ENCODE data around the gene KCNG4.

Gene KCNG4

GRCh38 chr16:84199861-84200260 is 40.0 kb downstream of the KCNG4 start:
- CTCF ChIA-PET: interaction anchor here (3.3 kb wide), 1 partner anchor 13 kb away, joined by 19 read pairs; the partner anchor contains the start of gene TAF1C
- no peak for TF ChIP-seq CTCF (IDR thresholded peaks at IDR 0.05; ENCODE audit: insufficient read depth, low read length, missing control alignments)
- POLR2A ChIA-PET: no interaction called here
- no peak overlapping the region for H3K4me3 ChIP-seq (ENCODE audit: low read depth, low read length)
- DNase-seq (ENCODE audit: low read depth, low spot score): no peak

- ChIA-PET CTCF (interaction anchor here (3.3 kb wide), 1 partner anchor 12 kb away, joined by 19 read pairs; the partner anchor contains the start of gene TAF1C), POLR2A (no interaction called here)
Measured at GRCh38 chr16:84199097-84199496, 40.7 kb downstream of the KCNG4 start.

GRCh38 chr16:84198401-84198800 is 41.4 kb downstream of the KCNG4 start:
- no peak for DNase-seq (ENCODE audit: low read depth, low spot score)
- no peak for TF ChIP-seq CTCF (IDR thresholded peaks at IDR 0.05; ENCODE audit: insufficient read depth, low read length, missing control alignments)
- POLR2A ChIA-PET: no interaction called here
- H3K4me3 ChIP-seq (ENCODE audit: low read depth, low read length): no peak overlapping the region
- CTCF ChIA-PET: interaction anchor here (4.1 kb wide), 1 partner anchor 11 kb away, joined by 25 read pairs; the partner anchor contains the start of gene TAF1C

More at GRCh38 chr16:84199097-84199496, 40.7 kb downstream of the KCNG4 start:
- TF ChIP-seq CTCF (IDR thresholded peaks at IDR 0.05; ENCODE audit: insufficient read depth, low read length, missing control alignments): no peak
- DNase-seq (ENCODE audit: low read depth, low spot score): no peak
- no peak overlapping the region for H3K4me3 ChIP-seq (ENCODE audit: low read depth, low read length)

GRCh38 chr16:84197466-84198128 is 42.2 kb downstream of the KCNG4 start:
- TF ChIP-seq CTCF (IDR thresholded peaks at IDR 0.05; ENCODE audit: insufficient read depth, low read length, missing control alignments): no peak
- no peak overlapping the region for H3K4me3 ChIP-seq (ENCODE audit: low read depth, low read length)
- CTCF ChIA-PET: interaction anchor here (4.1 kb wide), 1 partner anchor 11 kb away, joined by 25 read pairs; the partner anchor contains the start of gene TAF1C
- POLR2A ChIA-PET: interaction anchor here (1.1 kb wide), 1 partner anchor 11 kb away, joined by 5 read pairs; the partner anchor contains the start of gene TAF1C
- no peak for DNase-seq (ENCODE audit: low read depth, low spot score)

GRCh38 chr16:84196727-84197394 is 43.0 kb downstream of the KCNG4 start:
- ChIA-PET CTCF (interaction anchor here (4.1 kb wide), 1 partner anchor 10 kb away, joined by 25 read pairs; the partner anchor contains the start of gene TAF1C), POLR2A (interaction anchor here (1.1 kb wide), 1 partner anchor 10 kb away, joined by 5 read pairs; the partner anchor contains the start of gene TAF1C)
- TF ChIP-seq CTCF (IDR thresholded peaks at IDR 0.05; ENCODE audit: insufficient read depth, low read length, missing control alignments): no peak
- DNase-seq (ENCODE audit: low read depth, low spot score): no peak
- H3K4me3 ChIP-seq (ENCODE audit: low read depth, low read length): no peak overlapping the region

GRCh38 chr16:84196101-84196500 is 43.7 kb downstream of the KCNG4 start:
- no peak for DNase-seq (ENCODE audit: low read depth, low spot score)
- CTCF ChIA-PET: interaction anchor here (4.1 kb wide), 1 partner anchor 9 kb away, joined by 25 read pairs; the partner anchor contains the start of gene TAF1C
- POLR2A ChIA-PET: interaction anchor here (1.1 kb wide), 1 partner anchor 9 kb away, joined by 5 read pairs; the partner anchor contains the start of gene TAF1C
- TF ChIP-seq CTCF (IDR thresholded peaks at IDR 0.05; ENCODE audit: insufficient read depth, low read length, missing control alignments): no peak
- no peak overlapping the region for H3K4me3 ChIP-seq (ENCODE audit: low read depth, low read length)

Measured in AG04449 (cell line).